Bronchial epithelial cell (primary cell): ENCODE data around the gene CD300LB. TPM values are rescaled to one million over a fixed set of nuclear protein-coding genes. Genes with fewer than 3 reads are reported as not detected.

Experiments
- DNase-seq: peaks from one replicate; pipeline ENCODE4 v3.0.0-alpha.2; 2010; ENCODE audit warnings: low read depth
- FAIRE-seq: peaks from 2 replicates; lab custom pipeline; 2011; peaks lifted over from hg19 to GRCh38; lab: Jason Lieb, UNC
- H3K27me3 ChIP-seq: 2 replicates; pipeline ENCODE4 v1.5.1; 2011; ENCODE audit warnings: low read length; ENCODE audit not compliant: control insufficient read depth, insufficient read depth
- H3K36me3 ChIP-seq: 2 replicates; pipeline ENCODE4 v1.5.1; 2011; ENCODE audit warnings: low read length; ENCODE audit not compliant: control insufficient read depth, insufficient read depth
- H3K4me3 ChIP-seq: 2 replicates; pipeline ENCODE4 v1.5.1; 2011; ENCODE audit warnings: mild to moderate bottlenecking, low read depth, low read length, control low read depth
- CTCF ChIP-seq: IDR thresholded peaks from 2 replicates; pipeline ENCODE4 v1.5.1; 2011; ENCODE audit warnings: mild to moderate bottlenecking, moderate library complexity, low read length, control low read depth, inconsistent platforms; ENCODE audit not compliant: insufficient read depth, severe bottlenecking
- total RNA-seq: library from RNA; depleted of rRNA; stranded (reverse); fragments of >200 nt; gene quantifications from 2 replicates; pipeline ENCODE4 v1.2.1, GENCODE V29; 2014

The CD300LB gene
- total RNA-seq, 1 donor from 2014 or later = not detected

- H3K4me3 ChIP-seq = no peak overlapping the region
- no peaks in the 10 kb centered on the region for H3K36me3 ChIP-seq
- no peak for DNase-seq
- no peak for FAIRE-seq
- no peak for TF ChIP-seq CTCF
- H3K27me3 ChIP-seq = no peaks in the 10 kb centered on the region
These were observed 47.2 kb downstream of the CD300LB start for GRCh38 chr17:74484066-74484465.

GRCh38 chr17:74481621-74482020 lies 49.7 kb downstream of the CD300LB start:
- no peak for TF ChIP-seq CTCF
- H3K4me3 ChIP-seq = no peak overlapping the region
- no peak for FAIRE-seq
- H3K27me3 ChIP-seq = no peaks in the 10 kb centered on the region
- DNase-seq = no peak
- no peaks in the 10 kb centered on the region for H3K36me3 ChIP-seq

- DNase-seq (no peak), FAIRE-seq (no peak)
- no peak overlapping the region for H3K4me3 ChIP-seq
- no peaks in the 10 kb centered on the region for H3K27me3 ChIP-seq
- no peaks in the 10 kb centered on the region for H3K36me3 ChIP-seq
- TF ChIP-seq CTCF = no peak
These were observed 51.0 kb downstream of the CD300LB start for GRCh38 chr17:74480290-74480689.

GRCh38 chr17:74478420-74479100 lies 52.7 kb downstream of the CD300LB start:
- no peak for FAIRE-seq
- H3K36me3 ChIP-seq = no peaks in the 10 kb centered on the region
- H3K4me3 ChIP-seq = no peak overlapping the region
- no peak for TF ChIP-seq CTCF
- DNase-seq = no peak
- no peaks in the 10 kb centered on the region for H3K27me3 ChIP-seq

GRCh38 chr17:74477411-74477810 lies 53.9 kb downstream of the CD300LB start:
- Histone ChIP-seq H3K27me3 (no peaks in the 10 kb centered on the region), H3K36me3 (no peaks in the 10 kb centered on the region), H3K4me3 (no peak overlapping the region)
- TF ChIP-seq CTCF = no peak
- FAIRE-seq (no peak), DNase-seq (no peak)

GRCh38 chr17:74475189-74475588 lies 56.1 kb downstream of the CD300LB start:
- FAIRE-seq = no peak
- no peak overlapping the region for H3K4me3 ChIP-seq

More at GRCh38 chr17:74475189-74475588, 56.1 kb downstream of the CD300LB start:
- Histone ChIP-seq H3K36me3 (no peaks in the 10 kb centered on the region), H3K27me3 (no peaks in the 10 kb centered on the region)
- TF ChIP-seq CTCF = no peak
- no peak for DNase-seq
